ENCODE measurements around the gene FAM131C.
"Not testable (repeated sequence)": the region's sequence is repeated elsewhere in the genome, so short reads cannot be mapped to it uniquely, and the experiment has no call there.

The FAM131C gene

GRCh38 chr1:16063226-16063829 is 10.1 kb downstream of the FAM131C start:
- no peaks in the 10 kb centered on the region for H3K9me3 ChIP-seq (ENCODE audit: insufficient read depth, low read length)
- no peaks in the 10 kb centered on the region for H3K36me3 ChIP-seq (ENCODE audit: insufficient read depth, insufficient read length, low read length)
- H3K27me3 ChIP-seq (ENCODE audit: insufficient read depth, insufficient read length), result no peaks in the 10 kb centered on the region
- H3K9ac ChIP-seq (ENCODE audit: insufficient read length, low read depth), result no peak overlapping the region
- DNase-seq (ENCODE audit: low read depth, low spot score), result no peak
- H3K4me1 ChIP-seq (ENCODE audit: insufficient read depth, insufficient read length), result peaks cover 15% of the 10 kb centered on the region
- no peak for TF ChIP-seq ZNF274 (IDR thresholded peaks at IDR 0.05; ENCODE audit: low read depth, low read length)
- TF ChIP-seq SUZ12 (IDR thresholded peaks at IDR 0.05; ENCODE audit: extremely low read depth, insufficient read depth, insufficient read length), result no peak
- TF ChIP-seq YY1 (IDR thresholded peaks at IDR 0.05; ENCODE audit: insufficient read depth, insufficient read length), result no peak
- no peak overlapping the region for H3K4me3 ChIP-seq (ENCODE audit: insufficient read length, low read depth)

GRCh38 chr1:16062687-16063075 is 10.8 kb downstream of the FAM131C start:
- not testable (repeated sequence) for H3K9ac ChIP-seq (ENCODE audit: insufficient read length, low read depth); H3K4me3 ChIP-seq (ENCODE audit: insufficient read length, low read depth); DNase-seq (ENCODE audit: low read depth, low spot score); H3K27me3 ChIP-seq (ENCODE audit: insufficient read depth, insufficient read length); H3K36me3 ChIP-seq (ENCODE audit: insufficient read depth, insufficient read length, low read length); H3K9me3 ChIP-seq (ENCODE audit: insufficient read depth, low read length)
- peaks cover 11% of the 10 kb centered on the region for H3K4me1 ChIP-seq (ENCODE audit: insufficient read depth, insufficient read length)

GRCh38 chr1:16061989-16062686 is 11.3 kb downstream of the FAM131C start:
- not testable (repeated sequence) for DNase-seq (ENCODE audit: low read depth, low spot score); H3K9ac ChIP-seq (ENCODE audit: insufficient read length, low read depth); H3K36me3 ChIP-seq (ENCODE audit: insufficient read depth, insufficient read length, low read length); H3K27me3 ChIP-seq (ENCODE audit: insufficient read depth, insufficient read length); H3K4me3 ChIP-seq (ENCODE audit: insufficient read length, low read depth); H3K9me3 ChIP-seq (ENCODE audit: insufficient read depth, low read length)
- H3K4me1 ChIP-seq (ENCODE audit: insufficient read depth, insufficient read length), result peaks cover 11% of the 10 kb centered on the region

GRCh38 chr1:16061266-16061665 is 12.2 kb downstream of the FAM131C start:
- no peak overlapping the region for H3K4me3 ChIP-seq (ENCODE audit: insufficient read length, low read depth)
- no peaks in the 10 kb centered on the region for H3K9me3 ChIP-seq (ENCODE audit: insufficient read depth, low read length)
- DNase-seq (ENCODE audit: low read depth, low spot score), result no peak
- H3K27me3 ChIP-seq (ENCODE audit: insufficient read depth, insufficient read length), result no peaks in the 10 kb centered on the region
- H3K36me3 ChIP-seq (ENCODE audit: insufficient read depth, insufficient read length, low read length), result no peaks in the 10 kb centered on the region
- no peak overlapping the region for H3K9ac ChIP-seq (ENCODE audit: insufficient read length, low read depth)
- no peak for TF ChIP-seq YY1 (IDR thresholded peaks at IDR 0.05; ENCODE audit: insufficient read depth, insufficient read length)
- TF ChIP-seq ZNF274 (IDR thresholded peaks at IDR 0.05; ENCODE audit: low read depth, low read length), result no peak
- TF ChIP-seq SUZ12 (IDR thresholded peaks at IDR 0.05; ENCODE audit: extremely low read depth, insufficient read depth, insufficient read length), result no peak
- H3K4me1 ChIP-seq (ENCODE audit: insufficient read depth, insufficient read length), result peaks cover 11% of the 10 kb centered on the region

GRCh38 chr1:16058394-16059120 is 14.9 kb downstream of the FAM131C start:
- not testable (repeated sequence) for H3K4me3 ChIP-seq (ENCODE audit: insufficient read length, low read depth); H3K9ac ChIP-seq (ENCODE audit: insufficient read length, low read depth); H3K36me3 ChIP-seq (ENCODE audit: insufficient read depth, insufficient read length, low read length); H3K9me3 ChIP-seq (ENCODE audit: insufficient read depth, low read length); DNase-seq (ENCODE audit: low read depth, low spot score); H3K4me1 ChIP-seq (ENCODE audit: insufficient read depth, insufficient read length); H3K27me3 ChIP-seq (ENCODE audit: insufficient read depth, insufficient read length)

- H3K36me3 ChIP-seq (ENCODE audit: insufficient read depth, insufficient read length, low read length); H3K9ac ChIP-seq (ENCODE audit: insufficient read length, low read depth); DNase-seq (ENCODE audit: low read depth, low spot score); H3K27me3 ChIP-seq (ENCODE audit: insufficient read depth, insufficient read length); H3K4me3 ChIP-seq (ENCODE audit: insufficient read length, low read depth); H3K9me3 ChIP-seq (ENCODE audit: insufficient read depth, low read length); H3K4me1 ChIP-seq (ENCODE audit: insufficient read depth, insufficient read length): not testable (repeated sequence)
Observed at GRCh38 chr1:16057314-16057915, 16.0 kb downstream of the FAM131C start.

GRCh38 chr1:16056521-16056912 is 16.9 kb downstream of the FAM131C start:
- H3K4me1 ChIP-seq (ENCODE audit: insufficient read depth, insufficient read length); H3K27me3 ChIP-seq (ENCODE audit: insufficient read depth, insufficient read length); H3K36me3 ChIP-seq (ENCODE audit: insufficient read depth, insufficient read length, low read length); H3K4me3 ChIP-seq (ENCODE audit: insufficient read length, low read depth); DNase-seq (ENCODE audit: low read depth, low spot score); H3K9ac ChIP-seq (ENCODE audit: insufficient read length, low read depth); H3K9me3 ChIP-seq (ENCODE audit: insufficient read depth, low read length): not testable (repeated sequence)
